IPS-11a (cell line): ENCODE measurements around the gene TMEM87B.
"Not testable (repeated sequence)": the region's sequence is repeated elsewhere in the genome, so short reads cannot be mapped to it uniquely, and the experiment has no call there.

Experiments used
- H3K4me3 ChIP-seq: one replicate; pipeline ENCODE4 v1.5.1; 2013; ENCODE audit warnings: low read depth, low read length, control low read depth

TMEM87B gene

GRCh38 chr2:112032689-112033465 is 22.2 kb upstream of the TMEM87B start:
- H3K4me3 ChIP-seq = no peak overlapping the region

GRCh38 chr2:112033600-112033999 is 21.5 kb upstream of the TMEM87B start:
- no peak overlapping the region for H3K4me3 ChIP-seq

GRCh38 chr2:112034924-112035323 is 20.1 kb upstream of the TMEM87B start:
- no peak overlapping the region for H3K4me3 ChIP-seq

GRCh38 chr2:112035786-112036185 is 19.3 kb upstream of the TMEM87B start:
- no peak overlapping the region for H3K4me3 ChIP-seq

GRCh38 chr2:112039556-112039955 is 15.5 kb upstream of the TMEM87B start:
- not testable (repeated sequence) for H3K4me3 ChIP-seq

- H3K4me3 ChIP-seq = not testable (repeated sequence)
Measured at GRCh38 chr2:112040066-112040465, 15.0 kb upstream of the TMEM87B start.

GRCh38 chr2:112041460-112041859 is 13.6 kb upstream of the TMEM87B start:
- not testable (repeated sequence) for H3K4me3 ChIP-seq

GRCh38 chr2:112045446-112046014 is 9.5 kb upstream of the TMEM87B start:
- no peak overlapping the region for H3K4me3 ChIP-seq

- no peak overlapping the region for H3K4me3 ChIP-seq
Measured at GRCh38 chr2:112046231-112046630, 8.8 kb upstream of the TMEM87B start.

- H3K4me3 ChIP-seq = no peak overlapping the region
Measured at GRCh38 chr2:112047537-112048235, 7.4 kb upstream of the TMEM87B start.

GRCh38 chr2:112048236-112048592 is 6.9 kb upstream of the TMEM87B start:
- no peak overlapping the region for H3K4me3 ChIP-seq

GRCh38 chr2:112048887-112049286 is 6.2 kb upstream of the TMEM87B start:
- H3K4me3 ChIP-seq = no peak overlapping the region

- H3K4me3 ChIP-seq = no peak overlapping the region
Measured at GRCh38 chr2:112050316-112050715, 4.8 kb upstream of the TMEM87B start.

GRCh38 chr2:112053917-112054846 is 887 bp upstream of the TMEM87B start:
- H3K4me3 ChIP-seq = peak overlapping the region; percentile 65

GRCh38 chr2:112055730-112056625 is 909 bp downstream of the TMEM87B start:
- peak overlapping the region; percentile 77 for H3K4me3 ChIP-seq

GRCh38 chr2:112056626-112056987 is 1.5 kb downstream of the TMEM87B start:
- peak overlapping the region; percentile 77 for H3K4me3 ChIP-seq

GRCh38 chr2:112059671-112060070 is 4.6 kb downstream of the TMEM87B start:
- no peak overlapping the region for H3K4me3 ChIP-seq

GRCh38 chr2:112061299-112061698 is 6.2 kb downstream of the TMEM87B start:
- H3K4me3 ChIP-seq = no peak overlapping the region

GRCh38 chr2:112061840-112062239 is 6.8 kb downstream of the TMEM87B start:
- no peak overlapping the region for H3K4me3 ChIP-seq

- H3K4me3 ChIP-seq = no peak overlapping the region
Measured at GRCh38 chr2:112062894-112063293, 7.8 kb downstream of the TMEM87B start.
